ENCODE results near the gene SCAMP2. TPM values are rescaled to one million over a fixed set of nuclear protein-coding genes. Genes with fewer than 3 reads are reported as not detected.

SCAMP2 gene
- total RNA-seq, 1 experiment from 2014 or later: 30.1 TPM

DNA sequence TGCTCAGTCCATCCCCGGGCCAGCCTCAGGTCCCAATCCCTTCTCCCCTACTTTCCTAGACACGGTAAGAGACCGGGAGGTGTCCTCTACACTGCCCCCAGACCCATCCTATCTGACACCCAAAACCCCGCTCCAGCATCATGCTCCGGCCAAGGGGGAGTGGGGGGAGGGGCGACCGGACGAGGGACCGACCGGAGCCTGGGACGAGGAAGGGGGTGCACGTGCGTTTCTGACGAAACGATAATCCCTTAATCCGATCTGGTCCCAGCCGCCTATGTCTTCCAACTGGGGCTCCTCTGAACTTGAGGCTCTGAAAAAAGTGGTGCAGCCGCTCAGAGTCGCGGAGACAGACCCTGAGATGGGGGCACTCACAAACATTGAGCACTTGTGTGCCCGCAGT, 46.2 kb downstream of the SCAMP2 start:
- DNase-seq (no peak), ATAC-seq (no peak)
- BruUV-seq (replicated peaks): no TSS peak
- Histone ChIP-seq H3K4me3 (ENCODE audit: low read length) (no peak overlapping the region), H3K9me3 (ENCODE audit: low read length) (no peaks in the 10 kb centered on the region), H3K36me3 (ENCODE audit: low read depth, low read length) (no peaks in the 10 kb centered on the region), H2AFZ (ENCODE audit: low read length) (no peak overlapping the region), H3F3A (ENCODE audit: low read length, unreplicated experiment) (no peaks in the 10 kb centered on the region), H3K4me1 (ENCODE audit: insufficient read depth, low read length) (peaks cover 20% of the 10 kb centered on the region), H3K9me2 (replicated peaks; ENCODE audit: low read length) (no peaks in the 10 kb centered on the region), H3K9ac (ENCODE audit: low read length) (no peak overlapping the region), H3K4me2 (ENCODE audit: low read length) (no peak overlapping the region), H3K27ac (ENCODE audit: low read length) (no peak overlapping the region), H4K20me1 (ENCODE audit: low read length) (no peaks in the 10 kb centered on the region), H3K79me2 (ENCODE audit: low read length) (no peaks in the 10 kb centered on the region), H3K27me3 (ENCODE audit: low read length) (no peaks in the 10 kb centered on the region)
- ChIA-PET CTCF (no interaction called here), POLR2A (ENCODE audit: unreplicated experiment) (no interaction called here)
- TF ChIP-seq EZH2 (IDR thresholded peaks at IDR 0.05; ENCODE audit: low read length, unreplicated experiment) (no peak), EZH2phosphoT487 (IDR thresholded peaks at IDR 0.05; ENCODE audit: borderline replicate concordance, low read length) (no peak)
- TF ChIP-seq, protein P1, sequence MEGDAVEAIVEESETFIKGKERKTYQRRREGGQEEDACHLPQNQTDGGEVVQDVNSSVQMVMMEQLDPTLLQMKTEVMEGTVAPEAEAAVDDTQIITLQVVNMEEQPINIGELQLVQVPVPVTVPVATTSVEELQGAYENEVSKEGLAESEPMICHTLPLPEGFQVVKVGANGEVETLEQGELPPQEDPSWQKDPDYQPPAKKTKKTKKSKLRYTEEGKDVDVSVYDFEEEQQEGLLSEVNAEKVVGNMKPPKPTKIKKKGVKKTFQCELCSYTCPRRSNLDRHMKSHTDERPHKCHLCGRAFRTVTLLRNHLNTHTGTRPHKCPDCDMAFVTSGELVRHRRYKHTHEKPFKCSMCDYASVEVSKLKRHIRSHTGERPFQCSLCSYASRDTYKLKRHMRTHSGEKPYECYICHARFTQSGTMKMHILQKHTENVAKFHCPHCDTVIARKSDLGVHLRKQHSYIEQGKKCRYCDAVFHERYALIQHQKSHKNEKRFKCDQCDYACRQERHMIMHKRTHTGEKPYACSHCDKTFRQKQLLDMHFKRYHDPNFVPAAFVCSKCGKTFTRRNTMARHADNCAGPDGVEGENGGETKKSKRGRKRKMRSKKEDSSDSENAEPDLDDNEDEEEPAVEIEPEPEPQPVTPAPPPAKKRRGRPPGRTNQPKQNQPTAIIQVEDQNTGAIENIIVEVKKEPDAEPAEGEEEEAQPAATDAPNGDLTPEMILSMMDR (conservative IDR thresholded peaks at IDR 0.05; ENCODE audit: low read depth, low read length): no peak
- intact Hi-C loops (cut with micrococcal nuclease): no loop called here

DNA sequence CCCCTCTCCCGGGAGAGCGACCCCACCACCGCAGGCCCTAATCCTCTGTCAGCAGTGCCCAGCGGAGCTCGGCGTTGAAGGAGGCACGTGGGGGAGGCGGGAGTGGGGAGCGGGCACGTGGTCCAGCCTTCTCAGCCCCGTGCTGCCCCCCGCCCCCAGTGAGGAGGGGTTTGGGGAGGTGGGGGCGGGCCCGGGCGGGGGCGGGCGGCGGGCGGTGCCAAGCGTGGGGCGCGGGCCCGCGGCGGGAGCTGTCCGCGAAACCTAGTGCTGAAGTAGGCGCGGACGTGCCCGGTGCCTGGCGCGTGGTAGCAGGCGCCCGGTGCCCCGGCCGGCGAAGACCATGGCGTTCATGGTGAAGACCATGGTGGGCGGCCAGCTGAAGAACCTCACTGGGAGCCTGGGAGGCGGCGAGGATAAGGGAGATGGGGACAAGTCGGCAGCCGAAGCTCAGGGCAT, 46.8 kb downstream of the SCAMP2 start, which contains the start of gene CPLX3:
TSS of gene CPLX3 (plus strand) at position 264 of the 456 bp plus-strand sequence. CDS start at position 341, 77 bp downstream.
- ChIA-PET CTCF (no interaction called here), POLR2A (ENCODE audit: unreplicated experiment) (no interaction called here)
- no peaks in the 10 kb centered on the region for H3F3A ChIP-seq (ENCODE audit: low read length, unreplicated experiment)
- no peak within 1 kb of the TSS for H3K4me2 ChIP-seq (ENCODE audit: low read length)
- no peak for TF ChIP-seq EZH2phosphoT487 (IDR thresholded peaks at IDR 0.05; ENCODE audit: borderline replicate concordance, low read length)
- TF ChIP-seq, protein P1 (conservative IDR thresholded peaks at IDR 0.05; ENCODE audit: low read depth, low read length): no peak
- TF ChIP-seq EZH2 (IDR thresholded peaks at IDR 0.05; ENCODE audit: low read length, unreplicated experiment): no peak
- H3K4me3 ChIP-seq (ENCODE audit: low read length): no peak within 1 kb of the TSS
- intact Hi-C loops (cut with micrococcal nuclease): no loop called here
- H3K9me2 ChIP-seq (replicated peaks; ENCODE audit: low read length): no peaks in the 10 kb centered on the region
- no peak within 1 kb of the TSS for H2AFZ ChIP-seq (ENCODE audit: low read length)
- H3K36me3 ChIP-seq (ENCODE audit: low read depth, low read length): no peaks in the 10 kb centered on the region
- no peak for DNase-seq
- peaks cover 20% of the 10 kb centered on the region for H3K4me1 ChIP-seq (ENCODE audit: insufficient read depth, low read length)
- no peaks in the 10 kb centered on the region for H3K79me2 ChIP-seq (ENCODE audit: low read length)
- no peak within 1 kb of the TSS for H3K27ac ChIP-seq (ENCODE audit: low read length)
- H3K9me3 ChIP-seq (ENCODE audit: low read length): no peaks in the 10 kb centered on the region
- BruUV-seq (replicated peaks): no TSS peak
- no peak within 1 kb of the TSS for H3K9ac ChIP-seq (ENCODE audit: low read length)
- no peaks in the 10 kb centered on the region for H3K27me3 ChIP-seq (ENCODE audit: low read length)
- no peaks in the 10 kb centered on the region for H4K20me1 ChIP-seq (ENCODE audit: low read length)
- no peak for ATAC-seq

- H3K9me3 ChIP-seq (ENCODE audit: low read length): no peaks in the 10 kb centered on the region
- H3K4me2 ChIP-seq (ENCODE audit: low read length): no peak overlapping the region
- H3K4me1 ChIP-seq (ENCODE audit: insufficient read depth, low read length): peaks cover 20% of the 10 kb centered on the region
- H3K27ac ChIP-seq (ENCODE audit: low read length): no peak overlapping the region
- H3K4me3 ChIP-seq (ENCODE audit: low read length): no peak overlapping the region
- no peaks in the 10 kb centered on the region for H3K36me3 ChIP-seq (ENCODE audit: low read depth, low read length)
- CTCF ChIA-PET: no interaction called here
- POLR2A ChIA-PET (ENCODE audit: unreplicated experiment): no interaction called here
- no peaks in the 10 kb centered on the region for H3F3A ChIP-seq (ENCODE audit: low read length, unreplicated experiment)
- no peak overlapping the region for H2AFZ ChIP-seq (ENCODE audit: low read length)
- no peaks in the 10 kb centered on the region for H3K27me3 ChIP-seq (ENCODE audit: low read length)
- ATAC-seq: no peak
- H3K9me2 ChIP-seq (replicated peaks; ENCODE audit: low read length): no peaks in the 10 kb centered on the region
- no TSS peak for BruUV-seq (replicated peaks)
- DNase-seq: no peak
- intact Hi-C loops (cut with micrococcal nuclease): no loop called here
- no peaks in the 10 kb centered on the region for H4K20me1 ChIP-seq (ENCODE audit: low read length)
- H3K79me2 ChIP-seq (ENCODE audit: low read length): no peaks in the 10 kb centered on the region
- TF ChIP-seq EZH2phosphoT487 (IDR thresholded peaks at IDR 0.05; ENCODE audit: borderline replicate concordance, low read length) (no peak), EZH2 (IDR thresholded peaks at IDR 0.05; ENCODE audit: low read length, unreplicated experiment) (no peak)
- TF ChIP-seq, protein P1 (conservative IDR thresholded peaks at IDR 0.05; ENCODE audit: low read depth, low read length): no peak
- no peak overlapping the region for H3K9ac ChIP-seq (ENCODE audit: low read length)
Observed at GRCh38 chr15:74825866-74826265, 47.3 kb downstream of the SCAMP2 start.
